HL-60 (cell line): Measurements from ENCODE around the gene RUNX1.

Experiments used
- CTCF ChIP-seq: IDR thresholded peaks from one replicate; pipeline ENCODE4 v1.5.1; 2011; ENCODE audit warnings: low read length, control low read depth, inconsistent platforms; ENCODE audit not compliant: insufficient read depth
- GABPA ChIP-seq: IDR thresholded peaks from 2 replicates; pipeline ENCODE4 v1.6.1; 2012; ENCODE audit warnings: low read depth
- POLR2AphosphoS5 ChIP-seq: IDR thresholded peaks from 2 replicates; pipeline ENCODE4 v1.6.1; 2012; ENCODE audit warnings: low read depth
- SPI1 ChIP-seq: IDR thresholded peaks from 2 replicates; pipeline ENCODE4 v1.6.1; 2012; ENCODE audit warnings: low read depth, mild to moderate bottlenecking, borderline replicate concordance

GRCh38 chr21:34790834-34791233, 258.3 kb downstream of the RUNX1 start:
- TF ChIP-seq CTCF (no peak), POLR2AphosphoS5 (peak; percentile 5; the same call in 1 of the 2 replicates), SPI1 (no peak), GABPA (no peak)
